Activated CD4-positive, alpha-beta T cell treated with anti-CD3 and anti-CD28 coated beads, Interleukin-10, Interleukin-2, amounts not matched to agents 100 ng/mL and 50 ng/mL, durations not matched to agents 16 hours and 8 hours (primary cell): ENCODE data around the gene RGS6.

Experiments used
- DNase-seq: peaks from one replicate; pipeline ENCODE4 v3.0.0-alpha.2; 2020

The RGS6 gene

DNA sequence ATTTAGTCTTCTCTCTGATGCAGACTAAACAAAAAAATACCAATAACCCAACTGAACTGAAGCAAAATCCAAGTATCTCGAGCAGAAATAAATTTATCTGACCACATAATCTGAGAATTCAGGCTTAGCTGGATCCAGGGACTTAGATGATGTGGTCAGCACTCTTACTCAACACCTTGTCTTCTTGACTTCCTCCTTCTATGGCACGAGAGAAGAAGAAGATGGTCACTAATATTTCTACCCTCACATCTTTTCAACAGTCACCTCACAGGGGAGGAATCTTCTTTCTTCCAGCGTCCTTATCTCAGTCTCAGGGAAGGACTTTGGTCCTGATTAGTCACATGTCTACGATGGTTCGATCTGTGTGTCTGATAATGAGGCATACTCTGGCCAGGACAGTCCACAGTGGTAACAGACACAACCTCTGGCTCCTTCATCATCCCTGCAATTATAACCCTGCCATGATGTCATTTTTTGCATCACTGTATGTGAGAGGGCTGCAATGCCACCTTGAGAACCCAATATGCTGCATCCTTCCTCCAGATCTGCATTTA is 15.8 kb downstream of the RGS6 start:
- DNase-seq: no peak

- DNase-seq: no peak
Observed at GRCh38 chr14:71952381-71953363, 20.4 kb downstream of the RGS6 start.

DNA sequence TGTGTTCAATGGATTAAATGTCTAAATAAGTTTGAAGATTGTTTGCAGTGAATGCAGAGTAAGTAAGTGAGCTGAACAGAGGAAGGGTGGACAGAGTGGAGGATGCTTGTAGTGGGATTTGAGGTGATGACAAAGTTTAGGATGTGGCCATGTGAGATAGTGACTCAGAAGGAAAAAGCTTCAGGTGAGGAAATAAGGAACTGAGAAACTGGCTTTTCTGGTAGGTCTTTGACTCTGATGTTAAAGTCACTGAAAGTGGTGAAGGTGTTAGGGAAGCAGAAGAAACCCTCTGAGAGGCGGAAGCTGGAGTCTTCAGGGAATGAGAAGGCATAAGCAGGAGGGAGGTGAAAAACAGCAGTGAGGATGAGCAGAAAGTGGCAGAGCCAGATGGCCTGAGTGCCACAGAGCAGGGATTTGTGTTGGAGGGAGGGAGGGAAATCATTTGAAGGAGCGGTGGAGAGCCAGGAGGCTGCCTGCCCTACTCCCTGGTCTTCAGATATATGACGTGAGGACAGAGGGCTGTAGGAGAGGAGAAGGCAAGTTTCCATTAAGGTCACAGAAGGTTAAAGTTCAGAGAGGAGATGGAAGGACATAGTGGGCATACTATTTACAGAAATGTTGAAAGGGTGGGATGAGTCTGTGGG is 24.8 kb downstream of the RGS6 start:
- no peak for DNase-seq

GRCh38 chr14:71959055-71959454 is 26.8 kb downstream of the RGS6 start:
- DNase-seq: no peak

DNA sequence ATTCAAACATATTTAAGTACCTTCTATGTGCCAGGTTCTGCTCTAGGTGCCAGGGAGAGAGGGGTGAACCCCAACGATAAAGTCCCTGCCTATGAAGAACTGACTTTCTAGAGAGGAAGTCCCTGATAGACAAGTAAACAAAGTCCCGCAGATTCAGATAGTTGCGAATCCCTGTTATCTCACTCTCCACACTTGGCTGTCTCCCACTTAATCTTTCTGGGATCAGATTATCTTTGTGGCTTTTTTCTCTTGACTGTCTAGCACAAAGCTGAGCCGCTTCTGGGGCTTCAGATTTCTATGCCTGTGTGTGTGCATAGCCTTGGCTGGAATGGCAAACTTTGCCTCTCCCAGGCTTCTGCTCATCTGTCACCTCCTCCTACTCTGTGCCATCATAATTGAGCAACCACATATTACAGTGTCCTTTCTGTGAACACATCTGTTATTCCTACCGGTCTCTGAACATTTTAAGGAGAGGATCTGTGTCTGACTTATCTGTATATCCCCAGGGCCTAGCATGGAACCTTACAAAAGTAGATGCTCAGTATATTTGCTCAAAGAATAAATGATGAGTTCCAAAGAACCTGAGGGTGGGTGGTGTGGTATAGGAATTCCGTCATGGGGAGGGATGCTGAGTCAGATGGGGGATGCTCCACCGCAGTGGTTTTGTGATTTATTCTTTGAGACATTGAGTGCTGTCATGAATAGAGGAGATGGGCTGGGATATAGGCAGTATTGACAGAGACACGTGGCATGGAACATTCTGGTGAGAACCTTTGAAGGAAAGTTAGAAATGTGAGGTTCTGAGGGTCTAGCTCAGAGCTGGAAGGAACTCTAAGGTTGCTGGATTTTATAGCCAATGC is 28.5 kb downstream of the RGS6 start:
- no peak for DNase-seq

DNA sequence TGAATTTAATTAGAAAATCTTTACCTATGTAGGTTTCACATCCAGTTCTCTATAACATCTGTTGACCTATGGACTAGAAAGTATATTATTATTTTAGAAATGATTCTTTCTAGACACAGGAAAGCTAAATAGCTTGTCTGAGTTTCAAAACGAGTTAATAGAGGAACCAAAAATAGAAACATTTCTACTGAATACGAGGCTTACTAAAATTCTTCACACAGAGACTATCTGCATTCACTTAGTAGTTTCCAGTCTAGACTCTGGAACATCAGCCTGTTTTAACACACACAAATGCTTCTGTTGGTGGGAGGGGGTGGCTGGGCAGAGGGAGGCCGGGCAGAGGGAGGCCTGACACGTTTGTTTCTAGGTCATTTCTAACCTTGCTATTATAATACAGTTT is 29.7 kb downstream of the RGS6 start:
- no peak for DNase-seq

GRCh38 chr14:71964716-71965115 is 32.5 kb downstream of the RGS6 start:
- no peak for DNase-seq

- DNase-seq: no peak
Observed at GRCh38 chr14:71966528-71966927, 34.3 kb downstream of the RGS6 start.

- no peak for DNase-seq
Observed at GRCh38 chr14:71967704-71968103, 35.5 kb downstream of the RGS6 start.

GRCh38 chr14:71970272-71970671 is 38.0 kb downstream of the RGS6 start:
- DNase-seq: no peak

DNA sequence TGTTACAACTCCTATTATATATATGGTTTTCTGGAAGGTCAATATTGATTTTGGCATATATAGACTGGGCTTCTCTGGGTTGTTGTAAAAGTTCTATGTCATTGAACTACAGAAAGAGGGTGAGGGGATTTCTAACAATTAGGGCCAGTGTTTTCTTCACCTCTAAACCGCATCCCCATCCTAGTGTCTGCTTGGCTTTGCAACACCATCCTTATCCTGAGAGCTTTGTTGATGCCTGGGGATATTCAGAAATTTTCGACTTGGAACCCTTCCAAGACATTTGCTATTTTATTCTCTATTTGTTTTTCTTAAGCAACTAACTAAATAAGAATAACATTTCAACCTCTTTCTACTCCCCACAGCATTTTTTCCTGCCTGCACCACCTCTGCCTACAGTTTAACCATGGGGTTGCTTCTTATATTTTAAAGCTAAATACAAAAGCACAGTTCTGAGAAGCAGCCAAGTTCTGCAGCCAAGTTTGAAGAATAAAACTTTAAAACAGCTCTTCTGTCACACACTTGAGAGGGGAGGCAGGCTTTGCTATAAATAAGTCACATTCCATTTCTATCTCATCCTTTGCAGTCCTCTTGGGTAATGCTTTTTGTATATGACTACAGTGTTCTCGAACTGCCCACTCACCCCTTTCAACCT is 53.4 kb downstream of the RGS6 start:
- no peak for DNase-seq

DNA sequence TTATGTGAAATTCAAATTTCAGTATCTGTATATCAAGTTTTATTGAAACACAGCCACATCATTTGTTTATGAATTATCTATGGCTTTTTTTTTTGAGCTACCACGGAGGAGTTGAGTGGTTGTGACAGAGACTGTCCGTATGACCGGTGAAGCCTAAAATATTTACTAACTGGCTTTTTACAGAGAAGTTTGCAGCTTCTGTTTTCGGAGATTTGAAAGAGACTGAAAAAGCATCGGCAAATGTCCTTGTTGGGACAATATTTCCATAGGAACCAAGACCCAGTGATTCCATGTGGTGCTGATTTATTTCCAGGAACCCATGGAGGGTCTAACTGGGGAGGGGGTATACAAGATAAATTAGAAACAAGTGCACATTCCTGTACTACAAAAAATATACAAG is 56.2 kb downstream of the RGS6 start:
- DNase-seq: no peak

- DNase-seq: no peak
Observed at GRCh38 chr14:71988939-71989338, 56.7 kb downstream of the RGS6 start.

DNA sequence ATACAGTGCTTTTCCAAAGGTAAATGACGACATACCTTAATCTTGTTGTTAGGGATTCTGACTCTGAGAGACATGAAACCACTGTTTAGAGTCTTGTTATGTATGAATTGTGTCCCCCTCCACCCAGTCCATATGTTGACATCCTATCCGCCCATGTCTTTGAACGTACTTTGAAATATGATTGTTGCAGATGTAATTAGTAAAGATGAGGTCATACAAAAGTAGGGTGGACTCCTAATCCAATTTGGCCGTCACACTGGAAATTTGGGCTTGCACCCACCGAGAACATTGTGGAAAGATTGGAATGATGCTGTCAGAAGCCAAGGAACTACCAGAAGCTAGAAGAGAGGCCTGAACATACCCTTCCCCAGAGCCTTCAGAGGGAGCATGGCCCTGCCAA is 62.2 kb downstream of the RGS6 start:
- DNase-seq: no peak

DNA sequence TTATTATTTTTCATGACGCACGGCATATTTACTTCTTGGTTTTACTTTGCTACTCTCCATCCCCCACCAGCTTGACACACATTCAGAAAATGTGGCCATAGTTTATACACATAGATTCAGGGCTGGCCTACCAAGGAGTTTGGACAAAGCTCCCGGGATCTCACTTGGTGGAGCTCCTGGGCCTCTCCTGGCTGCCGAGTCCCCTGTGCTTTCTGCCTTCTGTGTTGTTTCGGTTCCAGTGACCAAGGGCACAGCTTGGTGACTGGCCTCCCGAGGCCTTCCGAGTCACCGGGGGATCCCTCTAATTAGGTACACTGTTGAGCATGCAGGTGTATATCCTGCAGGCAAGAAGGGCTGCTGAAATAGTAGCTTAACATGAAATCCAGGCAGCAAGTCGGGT is 63.5 kb downstream of the RGS6 start:
- no peak for DNase-seq

- DNase-seq: no peak
Observed at GRCh38 chr14:71996610-71997009, 64.4 kb downstream of the RGS6 start.

DNA sequence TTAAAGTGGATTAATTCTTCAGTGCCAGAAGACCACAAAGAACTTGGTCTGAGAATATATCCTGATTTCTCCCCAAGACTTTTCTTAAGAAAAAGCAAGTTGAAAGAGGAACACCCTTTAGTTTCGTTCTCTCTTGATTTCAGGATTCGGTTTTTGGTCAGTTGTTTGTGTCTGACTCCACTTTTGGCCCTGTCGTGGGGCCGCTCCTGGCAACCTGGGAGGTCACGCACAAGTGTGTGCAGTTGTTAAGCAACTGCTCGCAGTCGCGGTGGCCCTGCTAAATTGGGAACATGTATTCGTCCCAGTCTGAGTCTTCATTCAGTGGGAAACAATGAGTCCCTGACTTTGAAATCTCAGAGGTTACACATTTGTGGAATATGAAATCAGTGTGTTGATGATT is 68.7 kb downstream of the RGS6 start:
- no peak for DNase-seq

DNA sequence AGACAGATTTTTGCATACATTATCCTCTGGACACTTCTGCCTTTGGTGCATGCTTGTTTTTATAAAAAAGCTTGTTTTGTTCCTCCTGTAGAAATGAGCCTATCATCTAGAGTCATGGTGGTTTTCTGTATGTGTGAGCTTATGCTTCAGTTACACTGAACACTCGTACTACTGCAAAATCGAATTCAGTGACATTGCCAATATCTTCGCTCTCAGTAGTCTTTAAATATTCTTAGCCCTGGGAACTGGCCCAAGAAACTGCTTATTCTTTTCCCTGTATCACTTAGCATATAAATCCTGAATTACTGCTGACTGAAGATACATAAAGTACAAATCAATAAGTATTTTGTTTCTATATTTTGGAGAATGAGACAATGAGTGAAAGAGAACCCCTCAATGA is 70.5 kb downstream of the RGS6 start:
- no peak for DNase-seq

DNA sequence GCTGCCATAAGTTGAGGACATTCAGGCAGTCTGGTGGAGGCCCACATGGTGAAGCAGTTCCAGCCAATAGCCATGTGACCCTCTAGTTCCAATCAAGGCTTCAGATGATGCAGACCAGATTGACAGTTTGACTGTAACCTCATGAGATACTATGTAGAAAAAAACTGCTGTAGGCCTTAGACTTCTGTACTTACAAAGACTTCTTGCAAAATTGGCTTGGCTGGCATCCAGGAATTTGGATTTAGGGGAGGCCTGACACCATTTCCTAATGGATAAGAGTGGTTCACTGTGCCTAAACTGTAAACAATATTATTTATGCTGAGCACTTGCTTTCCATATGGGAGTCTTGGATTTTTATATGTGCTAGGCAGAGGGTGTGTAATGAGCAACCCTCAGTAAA is 76.4 kb downstream of the RGS6 start:
- DNase-seq: no peak

GRCh38 chr14:72010474-72010873 is 78.2 kb downstream of the RGS6 start:
- no peak for DNase-seq

DNA sequence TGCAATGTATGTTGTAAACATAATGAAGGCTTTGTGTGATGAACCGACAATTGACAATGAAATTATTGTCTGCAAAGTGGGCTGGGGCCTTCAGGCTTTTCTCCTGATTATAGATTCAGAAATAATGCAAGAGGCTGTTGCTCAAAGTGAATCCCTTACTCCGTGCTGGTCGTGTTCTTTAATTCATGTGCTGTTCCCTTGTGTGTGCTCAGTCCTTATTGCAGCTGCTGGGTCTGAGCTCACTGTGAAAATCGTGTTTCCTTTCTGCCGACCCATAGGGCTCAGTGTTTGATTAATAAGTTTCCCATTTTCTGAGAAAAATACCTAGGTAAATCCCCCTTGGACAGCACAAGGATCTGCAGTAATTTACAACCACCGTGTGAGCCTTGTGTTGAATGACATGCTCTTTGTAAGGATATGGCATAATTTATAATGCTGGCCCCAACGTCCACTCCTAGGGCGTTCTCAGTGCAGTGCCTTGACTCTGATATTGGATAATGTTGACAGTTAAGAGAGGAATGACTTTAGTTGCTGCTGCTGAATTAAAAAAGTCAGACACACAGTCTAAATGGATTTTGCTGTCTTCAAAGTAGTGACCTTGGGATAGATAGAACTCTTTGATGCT is 81.6 kb downstream of the RGS6 start:
- DNase-seq: no peak

DNA sequence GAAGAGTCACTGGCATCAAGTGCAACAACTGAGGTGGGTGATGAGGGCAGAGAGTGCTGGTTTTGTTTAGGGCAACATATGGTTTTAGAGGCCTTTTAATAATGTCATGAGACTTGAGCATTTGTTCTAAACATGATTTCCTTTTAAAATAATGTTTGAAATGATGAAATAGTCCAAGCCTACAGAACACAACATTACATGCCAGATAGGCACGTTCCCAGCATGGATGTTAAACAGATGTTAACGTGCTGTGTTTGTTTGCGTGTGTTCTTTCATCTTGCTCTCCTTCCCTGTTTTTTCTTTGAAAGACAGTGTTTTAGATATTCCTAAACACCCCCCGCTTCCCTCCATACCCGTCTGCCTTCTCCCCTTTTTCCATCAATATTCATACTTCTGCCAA is 82.3 kb downstream of the RGS6 start:
- DNase-seq: no peak
